ENCODE measurements around the gene IRF9.

IRF9 gene

DNA sequence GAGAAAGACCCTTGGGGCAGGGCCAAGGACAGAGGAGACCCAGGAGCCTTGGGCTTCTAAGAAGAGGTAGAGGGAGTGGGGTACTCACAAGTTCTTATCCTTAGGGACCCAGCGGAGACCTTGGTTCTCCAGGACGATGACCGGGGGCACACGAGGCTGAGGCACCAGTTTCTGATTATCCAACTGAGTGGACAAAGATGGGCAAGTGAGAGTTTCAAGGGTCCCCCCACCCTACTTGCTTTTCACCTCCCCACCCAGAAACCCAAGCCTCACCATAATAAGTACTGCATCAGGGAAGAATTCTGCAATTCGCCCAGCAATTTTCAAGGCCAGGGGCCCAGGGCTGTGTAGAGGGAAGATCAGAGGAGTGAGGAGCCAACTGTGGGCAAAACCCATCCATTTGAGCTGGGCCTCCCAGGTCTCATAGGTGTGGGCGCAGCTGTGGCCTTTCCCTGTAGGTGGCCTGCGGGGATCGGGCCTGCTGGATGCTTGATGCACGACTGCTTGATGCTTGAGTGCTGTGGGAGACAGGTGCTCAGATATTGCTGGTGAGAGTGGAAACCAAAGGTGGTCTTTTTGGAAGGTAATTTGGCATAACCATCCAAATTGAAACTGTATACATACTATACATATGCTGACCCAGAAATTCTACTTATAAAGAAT, 21.7 kb upstream of the IRF9 start:
- Histone ChIP-seq H3K4me1 (ENCODE audit: control insufficient read depth, insufficient read depth, low read length) (peaks cover 2% of the 10 kb centered on the region), H3K4me3 (ENCODE audit: insufficient read depth, low read depth, low read length) (no peak overlapping the region), H3K36me3 (ENCODE audit: control insufficient read depth, insufficient read depth, low read length) (peaks cover 20% of the 10 kb centered on the region), H3K27me3 (ENCODE audit: control insufficient read depth, insufficient read depth, low read length, poor library complexity, severe bottlenecking) (peaks cover 5% of the 10 kb centered on the region), H3K9me3 (ENCODE audit: control insufficient read depth, low read length) (no peaks in the 10 kb centered on the region), H3K27ac (ENCODE audit: insufficient read depth, low read depth, low read length, poor library complexity, severe bottlenecking) (no peak overlapping the region)
- whole genome bisulfite sequencing, 2 experiments = 92 to 94% methylated on average over 9 of the region's 9 CpGs

- Histone ChIP-seq H3K27ac (ENCODE audit: insufficient read depth, low read depth, low read length, poor library complexity, severe bottlenecking) (peak within 1 kb of the TSS; percentile 88), H3K27me3 (ENCODE audit: control insufficient read depth, insufficient read depth, low read length, poor library complexity, severe bottlenecking) (no peaks in the 10 kb centered on the region), H3K4me3 (ENCODE audit: insufficient read depth, low read depth, low read length) (peak within 1 kb of the TSS; percentile 73), H3K4me1 (ENCODE audit: control insufficient read depth, insufficient read depth, low read length) (peaks cover 2% of the 10 kb centered on the region), H3K36me3 (ENCODE audit: control insufficient read depth, insufficient read depth, low read length) (peaks cover 20% of the 10 kb centered on the region), H3K9me3 (ENCODE audit: control insufficient read depth, low read length) (no peaks in the 10 kb centered on the region)
- WGBS, 2 experiments = 0% methylated on average over 65 of the region's 65 CpGs
Observed at GRCh38 chr14:24141097-24141880, 19.8 kb upstream of the IRF9 start, which contains the start of gene EMC9. EMC9 (minus strand) TSS chr14:24141591; CDS start chr14:24141304, 287 bp downstream.

- Histone ChIP-seq H3K4me3 (ENCODE audit: insufficient read depth, low read depth, low read length) (no peak overlapping the region), H3K36me3 (ENCODE audit: control insufficient read depth, insufficient read depth, low read length) (peaks cover 15% of the 10 kb centered on the region), H3K27ac (ENCODE audit: insufficient read depth, low read depth, low read length, poor library complexity, severe bottlenecking) (no peak overlapping the region), H3K4me1 (ENCODE audit: control insufficient read depth, insufficient read depth, low read length) (peaks cover 6% of the 10 kb centered on the region), H3K27me3 (ENCODE audit: control insufficient read depth, insufficient read depth, low read length, poor library complexity, severe bottlenecking) (no peaks in the 10 kb centered on the region), H3K9me3 (ENCODE audit: control insufficient read depth, low read length) (no peaks in the 10 kb centered on the region)
- WGBS, 2 experiments = 84 to 97% methylated on average over 2 of the region's 2 CpGs
Observed at GRCh38 chr14:24143511-24143910, 17.6 kb upstream of the IRF9 start.

DNA sequence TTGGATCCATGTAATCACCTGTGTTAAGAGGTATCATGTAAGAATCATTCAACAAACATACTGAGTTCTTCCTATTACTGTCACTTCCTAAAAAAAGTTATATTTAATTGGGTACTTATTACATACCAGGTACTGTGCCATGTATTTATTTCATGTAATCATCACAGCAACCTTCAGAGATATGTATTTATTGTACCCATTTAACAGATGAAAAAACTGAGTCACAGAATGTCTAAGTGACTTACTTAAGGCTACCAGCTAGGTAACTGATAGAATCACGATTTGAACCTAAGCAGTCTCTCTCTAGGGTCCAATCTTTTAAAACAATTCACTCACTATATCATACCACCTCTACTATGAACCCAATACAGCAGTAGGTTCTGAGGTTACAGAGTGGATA, 16.6 kb upstream of the IRF9 start:
- H3K36me3 ChIP-seq (ENCODE audit: control insufficient read depth, insufficient read depth, low read length) = peaks cover 10% of the 10 kb centered on the region
- no peaks in the 10 kb centered on the region for H3K9me3 ChIP-seq (ENCODE audit: control insufficient read depth, low read length)
- peaks cover 6% of the 10 kb centered on the region for H3K4me1 ChIP-seq (ENCODE audit: control insufficient read depth, insufficient read depth, low read length)
- H3K27ac ChIP-seq (ENCODE audit: insufficient read depth, low read depth, low read length, poor library complexity, severe bottlenecking) = no peak overlapping the region
- no peaks in the 10 kb centered on the region for H3K27me3 ChIP-seq (ENCODE audit: control insufficient read depth, insufficient read depth, low read length, poor library complexity, severe bottlenecking)
- WGBS, 2 experiments = 89 to 97% methylated on average over 1 of the region's 1 CpG
- H3K4me3 ChIP-seq (ENCODE audit: insufficient read depth, low read depth, low read length) = no peak overlapping the region

- no peaks in the 10 kb centered on the region for H3K9me3 ChIP-seq (ENCODE audit: control insufficient read depth, low read length)
- 91 to 100% methylated on average over 1 to 2 of the region's 2 CpGs for WGBS, 2 experiments
- peaks cover 4% of the 10 kb centered on the region for H3K4me1 ChIP-seq (ENCODE audit: control insufficient read depth, insufficient read depth, low read length)
- no peaks in the 10 kb centered on the region for H3K27me3 ChIP-seq (ENCODE audit: control insufficient read depth, insufficient read depth, low read length, poor library complexity, severe bottlenecking)
- H3K4me3 ChIP-seq (ENCODE audit: insufficient read depth, low read depth, low read length) = no peak overlapping the region
- peaks cover 12% of the 10 kb centered on the region for H3K36me3 ChIP-seq (ENCODE audit: control insufficient read depth, insufficient read depth, low read length)
- no peak overlapping the region for H3K27ac ChIP-seq (ENCODE audit: insufficient read depth, low read depth, low read length, poor library complexity, severe bottlenecking)
Observed at GRCh38 chr14:24145219-24145618, 15.8 kb upstream of the IRF9 start.

- WGBS, 2 experiments = 41 to 45% methylated on average over 9 of the region's 9 CpGs
- peaks cover 14% of the 10 kb centered on the region for H3K36me3 ChIP-seq (ENCODE audit: control insufficient read depth, insufficient read depth, low read length)
- no peaks in the 10 kb centered on the region for H3K9me3 ChIP-seq (ENCODE audit: control insufficient read depth, low read length)
- no peak overlapping the region for H3K27ac ChIP-seq (ENCODE audit: insufficient read depth, low read depth, low read length, poor library complexity, severe bottlenecking)
- peaks cover 4% of the 10 kb centered on the region for H3K4me1 ChIP-seq (ENCODE audit: control insufficient read depth, insufficient read depth, low read length)
- peak overlapping the region; percentile 92 for H3K4me3 ChIP-seq (ENCODE audit: insufficient read depth, low read depth, low read length)
- H3K27me3 ChIP-seq (ENCODE audit: control insufficient read depth, insufficient read depth, low read length, poor library complexity, severe bottlenecking) = no peaks in the 10 kb centered on the region
Observed at GRCh38 chr14:24145690-24146452, 15.2 kb upstream of the IRF9 start.

- H3K27me3 ChIP-seq (ENCODE audit: control insufficient read depth, insufficient read depth, low read length, poor library complexity, severe bottlenecking) = no peaks in the 10 kb centered on the region
- 0% methylated on average over 22 to 24 of the region's 25 CpGs for WGBS, 2 experiments
Observed at GRCh38 chr14:24146453-24146977, 14.6 kb upstream of the IRF9 start, which contains the start of gene PSME2. PSME2 (minus strand) TSS chr14:24146610; CDS start chr14:24146581, 29 bp downstream.

GRCh38 chr14:24146978-24147760, 13.9 kb upstream of the IRF9 start, which contains the start of gene RNF31:
RNF31 (plus strand) TSS chr14:24147498; CDS start chr14:24147699, 201 bp downstream.
- H3K9me3 ChIP-seq (ENCODE audit: control insufficient read depth, low read length) = no peaks in the 10 kb centered on the region
- no peaks in the 10 kb centered on the region for H3K27me3 ChIP-seq (ENCODE audit: control insufficient read depth, insufficient read depth, low read length, poor library complexity, severe bottlenecking)
- peak within 1 kb of the TSS; percentile 92 for H3K4me3 ChIP-seq (ENCODE audit: insufficient read depth, low read depth, low read length)
- H3K36me3 ChIP-seq (ENCODE audit: control insufficient read depth, insufficient read depth, low read length) = peaks cover 26% of the 10 kb centered on the region
- WGBS, 2 experiments = 0 to 1% methylated on average over 57 of the region's 57 CpGs
- peak within 1 kb of the TSS; percentile 90 for H3K27ac ChIP-seq (ENCODE audit: insufficient read depth, low read depth, low read length, poor library complexity, severe bottlenecking)
- peaks cover 4% of the 10 kb centered on the region for H3K4me1 ChIP-seq (ENCODE audit: control insufficient read depth, insufficient read depth, low read length)

More at GRCh38 chr14:24146453-24146977, 14.6 kb upstream of the IRF9 start, which contains the start of gene PSME2:
- no peaks in the 10 kb centered on the region for H3K9me3 ChIP-seq (ENCODE audit: control insufficient read depth, low read length)
- H3K36me3 ChIP-seq (ENCODE audit: control insufficient read depth, insufficient read depth, low read length) = peaks cover 20% of the 10 kb centered on the region
- H3K4me3 ChIP-seq (ENCODE audit: insufficient read depth, low read depth, low read length) = peak within 1 kb of the TSS; percentile 92
- peaks cover 4% of the 10 kb centered on the region for H3K4me1 ChIP-seq (ENCODE audit: control insufficient read depth, insufficient read depth, low read length)
- H3K27ac ChIP-seq (ENCODE audit: insufficient read depth, low read depth, low read length, poor library complexity, severe bottlenecking) = peak within 1 kb of the TSS; percentile 90

GRCh38 chr14:24147761-24148428, 13.2 kb upstream of the IRF9 start:
- no peak overlapping the region for H3K27ac ChIP-seq (ENCODE audit: insufficient read depth, low read depth, low read length, poor library complexity, severe bottlenecking)
- 10 to 11% methylated on average over 29 of the region's 29 CpGs for WGBS, 2 experiments
- no peaks in the 10 kb centered on the region for H3K27me3 ChIP-seq (ENCODE audit: control insufficient read depth, insufficient read depth, low read length, poor library complexity, severe bottlenecking)
- H3K4me3 ChIP-seq (ENCODE audit: insufficient read depth, low read depth, low read length) = peak overlapping the region; percentile 92
- H3K9me3 ChIP-seq (ENCODE audit: control insufficient read depth, low read length) = no peaks in the 10 kb centered on the region
- H3K36me3 ChIP-seq (ENCODE audit: control insufficient read depth, insufficient read depth, low read length) = peaks cover 26% of the 10 kb centered on the region
- peaks cover 4% of the 10 kb centered on the region for H3K4me1 ChIP-seq (ENCODE audit: control insufficient read depth, insufficient read depth, low read length)
